AG04449 (cell line): Measurements from ENCODE around the gene CTSK.
A peak's percentile ranks its signal among the peaks of the same experiment; 100 is the strongest.

ENCODE experiments used
- CTCF ChIA-PET: fragments of 350-600 bp; formaldehyde crosslinking; extraction: SDS; loops from one replicate; lab custom pipeline; 2021; ENCODE audit warnings: antibody characterized with exemption; lab: Yijun Ruan, JAX
- POLR2A ChIA-PET: fragments of 400-600, 350-600 bp; formaldehyde crosslinking; extraction: SDS; loops from one replicate; lab custom pipeline; 2020; ENCODE audit warnings: antibody characterized with exemption, inconsistent platforms; lab: Yijun Ruan, JAX
- DNase-seq: peaks from one replicate; pipeline ENCODE4 v3.0.0-alpha.2; 2010; ENCODE audit warnings: low read depth, low spot score
- H3K4me3 ChIP-seq: 2 replicates; pipeline ENCODE4 v1.5.1; 2011; ENCODE audit warnings: low read depth, mild to moderate bottlenecking, control low read depth, low read length
- TF ChIP-seq, protein P1 (sequence below): IDR thresholded peaks from one replicate; pipeline ENCODE4 v1.5.1; 2011; ENCODE audit warnings: mild to moderate bottlenecking, moderate library complexity, low read length, control low read depth, inconsistent platforms; ENCODE audit not compliant: insufficient read depth; ENCODE audit errors: missing control alignments

Gene CTSK

DNA sequence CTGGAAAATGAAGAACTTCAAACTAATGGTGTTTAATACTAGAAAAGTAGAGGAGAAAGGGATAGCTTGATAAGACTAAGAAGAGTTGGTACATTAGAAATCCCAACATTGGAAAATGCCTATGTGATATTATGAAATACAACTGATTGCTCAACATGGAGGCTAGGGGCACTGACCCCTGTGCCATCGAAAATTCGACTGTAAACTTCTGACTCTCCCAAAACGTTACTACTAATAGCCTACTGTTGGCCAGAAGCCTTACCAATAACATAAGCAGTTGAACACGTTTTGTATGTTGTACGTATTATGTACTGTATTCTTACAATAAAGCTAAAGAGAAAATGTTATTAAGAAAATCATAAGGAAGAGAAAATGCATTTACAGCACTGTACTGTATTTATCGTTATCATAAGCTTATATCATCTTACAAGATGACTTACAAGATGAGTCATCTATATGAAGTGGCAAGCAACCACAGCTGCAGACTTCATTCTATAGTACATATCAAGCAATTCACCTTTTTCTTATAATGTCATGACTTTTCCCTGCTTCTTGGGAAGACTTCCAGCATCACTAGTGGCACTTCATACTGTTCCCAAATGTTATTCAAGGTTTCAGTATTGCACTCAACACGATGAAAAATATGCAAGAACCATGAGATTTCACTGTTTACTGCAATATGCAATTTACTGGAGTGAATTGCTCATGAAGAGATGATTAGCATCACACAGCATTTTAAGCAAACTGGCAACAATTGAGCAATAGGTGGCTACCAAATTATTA is 12.9 kb upstream of the CTSK start:
- ChIA-PET CTCF (interaction anchor here (1.0 to 7.2 kb wide), 4 partner anchors 8 to 260 kb away, joined by 3 to 46 read pairs (median 5); partner anchors contain the start of gene CTSK), POLR2A (interaction anchor here (0.6 kb wide), 1 partner anchor 39 kb away, joined by 3 read pairs; no protein-coding TSS in a partner anchor)
- no peak for DNase-seq
- TF ChIP-seq, protein P1, sequence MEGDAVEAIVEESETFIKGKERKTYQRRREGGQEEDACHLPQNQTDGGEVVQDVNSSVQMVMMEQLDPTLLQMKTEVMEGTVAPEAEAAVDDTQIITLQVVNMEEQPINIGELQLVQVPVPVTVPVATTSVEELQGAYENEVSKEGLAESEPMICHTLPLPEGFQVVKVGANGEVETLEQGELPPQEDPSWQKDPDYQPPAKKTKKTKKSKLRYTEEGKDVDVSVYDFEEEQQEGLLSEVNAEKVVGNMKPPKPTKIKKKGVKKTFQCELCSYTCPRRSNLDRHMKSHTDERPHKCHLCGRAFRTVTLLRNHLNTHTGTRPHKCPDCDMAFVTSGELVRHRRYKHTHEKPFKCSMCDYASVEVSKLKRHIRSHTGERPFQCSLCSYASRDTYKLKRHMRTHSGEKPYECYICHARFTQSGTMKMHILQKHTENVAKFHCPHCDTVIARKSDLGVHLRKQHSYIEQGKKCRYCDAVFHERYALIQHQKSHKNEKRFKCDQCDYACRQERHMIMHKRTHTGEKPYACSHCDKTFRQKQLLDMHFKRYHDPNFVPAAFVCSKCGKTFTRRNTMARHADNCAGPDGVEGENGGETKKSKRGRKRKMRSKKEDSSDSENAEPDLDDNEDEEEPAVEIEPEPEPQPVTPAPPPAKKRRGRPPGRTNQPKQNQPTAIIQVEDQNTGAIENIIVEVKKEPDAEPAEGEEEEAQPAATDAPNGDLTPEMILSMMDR = no peak
- H3K4me3 ChIP-seq = no peak overlapping the region

GRCh38 chr1:150815871-150816270 is 7.8 kb upstream of the CTSK start:
- H3K4me3 ChIP-seq = no peak overlapping the region
- DNase-seq = no peak
- TF ChIP-seq, protein P1 = no peak
- ChIA-PET CTCF (interaction anchor here (0.6 to 1.1 kb wide), 3 partner anchors 9 to 278 kb away, joined by 3 to 4 read pairs (median 3); no protein-coding TSS in a partner anchor), POLR2A (interaction anchor here (0.6 kb wide), 1 partner anchor 27 kb away, joined by 6 read pairs; no protein-coding TSS in a partner anchor)

- ChIA-PET POLR2A (no interaction called here), CTCF (interaction anchor here (0.6 to 3.5 kb wide), 32 partner anchors 11 to 365 kb away, joined by 3 to 46 read pairs (median 4); partner anchors contain the start of genes ENSA, FALEC, GOLPH3L and MCL1)
- TF ChIP-seq, protein P1 = peak; percentile 83
- H3K4me3 ChIP-seq = no peak overlapping the region
- no peak for DNase-seq
These were observed 5.1 kb upstream of the CTSK start for GRCh38 chr1:150813028-150813707.

GRCh38 chr1:150810958-150811659 is 3.0 kb upstream of the CTSK start:
- POLR2A ChIA-PET = no interaction called here
- CTCF ChIA-PET = interaction anchor here (1.1 to 1.4 kb wide), 2 partner anchors 17 to 249 kb away, joined by 3 read pairs; no protein-coding TSS in a partner anchor
- no peak for DNase-seq
- no peak overlapping the region for H3K4me3 ChIP-seq
- TF ChIP-seq, protein P1 = no peak

DNA sequence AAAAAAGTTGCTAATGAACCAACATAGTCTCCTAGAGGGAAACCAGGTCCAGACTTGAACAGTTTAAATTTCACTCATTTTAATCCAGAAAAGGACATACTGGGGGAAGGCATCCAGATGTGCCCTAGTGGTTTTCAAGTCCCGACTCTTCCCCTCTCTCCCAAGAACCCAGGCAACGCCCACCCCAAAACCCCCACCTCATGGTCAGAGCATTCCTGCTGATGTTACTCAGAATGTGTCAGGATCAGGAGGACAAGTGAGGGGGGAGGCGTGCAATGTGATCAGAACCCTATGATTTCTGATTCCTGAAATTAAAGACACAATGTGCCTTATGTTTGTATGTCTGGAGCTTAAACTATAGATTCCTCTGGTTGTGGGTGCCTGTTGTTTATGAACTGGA is 1.6 kb upstream of the CTSK start:
- H3K4me3 ChIP-seq = no peak overlapping the region
- ChIA-PET POLR2A (interaction anchor here (1.4 kb wide), 1 partner anchor 231 kb away, joined by 8 read pairs; no protein-coding TSS in a partner anchor), CTCF (interaction anchor here (1.1 to 3.5 kb wide), 3 partner anchors 247 to 276 kb away, joined by 3 to 26 read pairs (median 3); no protein-coding TSS in a partner anchor)
- TF ChIP-seq, protein P1 = no peak
- DNase-seq = no peak
